Omental fat pad (tissue), 4 donors: ENCODE measurements around the gene HASPIN. TPM values are rescaled to one million over a fixed set of nuclear protein-coding genes. Genes with fewer than 3 reads are reported as not detected.
"Not testable (repeated sequence)": the region's sequence is repeated elsewhere in the genome, so short reads cannot be mapped to it uniquely, and the experiment has no call there.

Experiments
- ATAC-seq: fragments of 150-250 bp; one replicate; pipeline ENCODE4 v1.9.1; 2016; ENCODE audit warnings: mild to moderate bottlenecking, moderate library complexity; ENCODE audit not compliant: low FRiP score
- DNase-seq: peaks from one replicate; pipeline ENCODE4 v3.0.0-alpha.2; 2019; ENCODE audit warnings: low spot score
- CTCF ChIP-seq, 3 donors: fragments of 450-650 bp; IDR thresholded peaks; one replicate each; pipeline ENCODE4 v1.5.1; 2016 to 2017; ENCODE audit warnings: antibody characterized with exemption in 3 of 3, mild to moderate bottlenecking in 3 of 3, moderate library complexity in 2 of 3
- total RNA-seq, 4 donors: library from RNA; depleted of rRNA; stranded (reverse); fragments of >200 nt; gene quantifications; one replicate each; pipeline ENCODE4 v1.1.0, GENCODE V29; 2016

HASPIN gene
- total RNA-seq, 4 donors from 2014 or later, result 0.19 to 0.69 (median 0.24) TPM; not detected in 1

- ATAC-seq (no peak), DNase-seq (no peak)
- no peak for TF ChIP-seq CTCF (IDR thresholded peaks at IDR 0.05)
Observed at GRCh38 chr17:3723188-3723555, 531 bp upstream of the HASPIN start.

- no peak for TF ChIP-seq CTCF (IDR thresholded peaks at IDR 0.05)
- ATAC-seq, result no peak
- no peak for DNase-seq
Observed at GRCh38 chr17:3724378-3725077, 825 bp downstream of the HASPIN start.

GRCh38 chr17:3727041-3727440 lies 3.3 kb downstream of the HASPIN start:
- ATAC-seq, result no peak
- no peak for TF ChIP-seq CTCF (IDR thresholded peaks at IDR 0.05)
- DNase-seq, result no peak

- ATAC-seq, DNase-seq: not testable (repeated sequence)
Observed at GRCh38 chr17:3728099-3728498, 4.4 kb downstream of the HASPIN start.

GRCh38 chr17:3729881-3730280 lies 6.2 kb downstream of the HASPIN start:
- no peak for DNase-seq

GRCh38 chr17:3730881-3731429 lies 7.3 kb downstream of the HASPIN start:
- no peak for DNase-seq
- ATAC-seq, result no peak
- no peak for TF ChIP-seq CTCF (IDR thresholded peaks at IDR 0.05)

More at GRCh38 chr17:3729881-3730280, 6.2 kb downstream of the HASPIN start:
- TF ChIP-seq CTCF (IDR thresholded peaks at IDR 0.05), result no peak
- no peak for ATAC-seq

- DNase-seq (no peak), ATAC-seq (no peak)
- TF ChIP-seq CTCF (IDR thresholded peaks at IDR 0.05), result no peak
Observed at GRCh38 chr17:3732210-3732621, 8.5 kb downstream of the HASPIN start.

- ATAC-seq, DNase-seq: not testable (repeated sequence)
Observed at GRCh38 chr17:3734911-3735276, 11.2 kb downstream of the HASPIN start.
